Ascending aorta (tissue), 2 donors: ENCODE data around the gene SLC25A22. TPM values are rescaled to one million over a fixed set of nuclear protein-coding genes. Genes with fewer than 3 reads are reported as not detected.

Experiments
- DNase-seq, 2 donors: peaks; one replicate each; pipeline ENCODE4 v3.0.0-alpha.2; 2019; ENCODE audit warnings: low spot score in 2 of 2
- H3K27ac ChIP-seq, 2 donors: fragments of 200-600 bp; sonication (generic); one replicate each; pipeline ENCODE4 v1.5.1; 2016 to 2017; ENCODE audit warnings: mild to moderate bottlenecking in 1 of 2
- H3K27me3 ChIP-seq: fragments of 200-600 bp; sonication (generic); one replicate; pipeline ENCODE4 v1.5.1; 2017
- H3K36me3 ChIP-seq, 2 donors: fragments of 200-600 bp; sonication (generic); one replicate each; pipeline ENCODE4 v1.5.1; 2016
- H3K4me1 ChIP-seq, 2 donors: fragments of 200-600 bp; sonication (generic); one replicate each; pipeline ENCODE4 v1.5.1; 2016 to 2017; ENCODE audit warnings: mild to moderate bottlenecking in 1 of 2
- H3K4me3 ChIP-seq, 2 donors: fragments of 200-600 bp; sonication (generic); one replicate each; pipeline ENCODE4 v1.5.1; 2016 to 2017; ENCODE audit warnings: mild to moderate bottlenecking in 1 of 2
- H3K9me3 ChIP-seq, 2 donors: fragments of 200-600 bp; sonication (generic); one replicate each; pipeline ENCODE4 v1.5.1; 2016
- intact Hi-C: fragments of 100-400 bp; cut with DNase I; formaldehyde crosslinking; loops from one replicate; pipeline ENCODE4 v1.15.1; 2023
- total RNA-seq: library from RNA; depleted of rRNA; stranded (reverse); fragments of >200 nt; gene quantifications from one replicate; pipeline ENCODE4 v1.1.0, GENCODE V29; 2016
- TF ChIP-seq, protein P1 (sequence below), 3 experiments: fragments of 200-600 bp in 2 of 3; fragments of 450-650 bp in 1 of 3; sonication (generic) in 2 of 3; IDR thresholded peaks; one replicate each; pipeline ENCODE4 v1.5.1; 2016 to 2019; ENCODE audit warnings: antibody characterized with exemption in 3 of 3, mild to moderate bottlenecking in 1 of 3, moderate library complexity in 1 of 3

SLC25A22 gene
- total RNA-seq, 1 donor from 2014 or later: 5.6 TPM

- intact Hi-C loops: no loop called here
- peaks cover 3% of the 10 kb centered on the region for H3K27me3 ChIP-seq
- no peak overlapping the region for H3K4me3 ChIP-seq
- TF ChIP-seq, protein P1, sequence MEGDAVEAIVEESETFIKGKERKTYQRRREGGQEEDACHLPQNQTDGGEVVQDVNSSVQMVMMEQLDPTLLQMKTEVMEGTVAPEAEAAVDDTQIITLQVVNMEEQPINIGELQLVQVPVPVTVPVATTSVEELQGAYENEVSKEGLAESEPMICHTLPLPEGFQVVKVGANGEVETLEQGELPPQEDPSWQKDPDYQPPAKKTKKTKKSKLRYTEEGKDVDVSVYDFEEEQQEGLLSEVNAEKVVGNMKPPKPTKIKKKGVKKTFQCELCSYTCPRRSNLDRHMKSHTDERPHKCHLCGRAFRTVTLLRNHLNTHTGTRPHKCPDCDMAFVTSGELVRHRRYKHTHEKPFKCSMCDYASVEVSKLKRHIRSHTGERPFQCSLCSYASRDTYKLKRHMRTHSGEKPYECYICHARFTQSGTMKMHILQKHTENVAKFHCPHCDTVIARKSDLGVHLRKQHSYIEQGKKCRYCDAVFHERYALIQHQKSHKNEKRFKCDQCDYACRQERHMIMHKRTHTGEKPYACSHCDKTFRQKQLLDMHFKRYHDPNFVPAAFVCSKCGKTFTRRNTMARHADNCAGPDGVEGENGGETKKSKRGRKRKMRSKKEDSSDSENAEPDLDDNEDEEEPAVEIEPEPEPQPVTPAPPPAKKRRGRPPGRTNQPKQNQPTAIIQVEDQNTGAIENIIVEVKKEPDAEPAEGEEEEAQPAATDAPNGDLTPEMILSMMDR (IDR thresholded peaks at IDR 0.05): no peak
- H3K36me3 ChIP-seq: peaks cover 0 to 1% of the 10 kb centered on the region in 2 donors
- DNase-seq: no peak
- H3K9me3 ChIP-seq: no peaks in the 10 kb centered on the region
- H3K4me1 ChIP-seq: peaks cover 0 to 4% of the 10 kb centered on the region in 2 donors
- H3K27ac ChIP-seq: no peak overlapping the region
These were observed 10.0 kb downstream of the SLC25A22 start for GRCh38 chr11:788009-788640.

GRCh38 chr11:787084-787675 is 10.9 kb downstream of the SLC25A22 start:
- H3K36me3 ChIP-seq: no peaks in the 10 kb centered on the region
- H3K27me3 ChIP-seq: peaks cover 3% of the 10 kb centered on the region
- no peak overlapping the region for H3K4me3 ChIP-seq
- TF ChIP-seq, protein P1 (IDR thresholded peaks at IDR 0.05): no peak
- DNase-seq: no peak
- intact Hi-C loops: no loop called here
- no peaks in the 10 kb centered on the region for H3K9me3 ChIP-seq
- H3K27ac ChIP-seq: no peak overlapping the region
- peaks cover 0 to 6% of the 10 kb centered on the region in 2 donors for H3K4me1 ChIP-seq

DNA sequence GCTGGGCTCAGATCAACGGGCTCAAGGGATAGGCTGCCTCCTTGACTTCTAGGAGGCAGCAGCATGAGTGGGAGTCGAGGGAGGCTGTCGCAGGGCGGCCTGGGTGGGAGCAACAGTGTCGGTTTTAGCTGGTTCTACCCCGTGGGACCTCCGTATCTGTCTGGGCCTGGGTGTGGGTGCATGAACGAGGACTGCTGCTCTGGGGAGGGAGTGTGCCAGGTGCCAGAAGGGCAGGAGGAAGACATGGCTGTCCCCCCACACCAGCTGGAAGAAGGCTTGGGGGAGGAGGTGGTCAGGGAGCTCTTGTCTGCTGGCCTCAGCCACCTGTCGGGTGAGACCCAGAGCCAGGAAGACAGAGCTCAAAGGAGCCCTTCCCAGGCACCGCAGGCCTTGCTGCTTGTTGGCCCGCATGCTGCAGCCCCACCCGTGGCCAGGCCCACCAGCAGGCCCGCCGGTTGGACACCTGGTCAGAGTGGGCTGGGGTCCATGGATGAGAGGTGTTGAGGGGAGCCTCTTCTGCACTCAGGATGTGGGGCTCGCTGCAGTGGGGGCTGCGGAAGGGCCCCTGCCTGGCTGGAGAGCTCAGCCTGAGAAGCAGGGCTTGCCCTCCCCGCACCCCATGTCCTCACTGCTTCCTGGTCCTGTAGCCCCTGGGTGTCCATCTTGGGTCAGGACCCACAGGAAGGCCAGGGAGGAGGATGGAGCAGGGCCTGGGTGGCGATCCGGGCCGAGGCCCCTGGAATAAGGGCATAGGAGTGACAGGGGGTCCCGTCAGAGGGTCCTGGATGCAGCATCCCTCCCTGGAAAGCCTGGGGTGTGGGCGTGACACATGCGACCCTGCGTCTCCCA is 11.6 kb downstream of the SLC25A22 start:
- Histone ChIP-seq H3K36me3 (no peaks in the 10 kb centered on the region), H3K4me3 (no peak overlapping the region)
- intact Hi-C loops: no loop called here

GRCh38 chr11:783581-784015 is 14.5 kb downstream of the SLC25A22 start:
- intact Hi-C loops: no loop called here
- TF ChIP-seq, protein P1 (IDR thresholded peaks at IDR 0.05): peak; percentile 58 to 76 (median 61)
- H3K4me1 ChIP-seq: peaks cover 0 to 8% of the 10 kb centered on the region in 2 donors
- H3K27ac ChIP-seq: peak overlapping the region; percentile 13 to 20
- peaks cover 3% of the 10 kb centered on the region for H3K27me3 ChIP-seq
- no peaks in the 10 kb centered on the region for H3K9me3 ChIP-seq
- H3K4me3 ChIP-seq: peak overlapping the region in 1 of 2 donors; percentile 17
- peak; percentile 22 to 83 for DNase-seq
- H3K36me3 ChIP-seq: no peaks in the 10 kb centered on the region

More for the DNA sequence above, 11.6 kb downstream of the SLC25A22 start:
- peaks cover 0 to 6% of the 10 kb centered on the region in 2 donors for H3K4me1 ChIP-seq
- peaks cover 3% of the 10 kb centered on the region for H3K27me3 ChIP-seq
- no peak for DNase-seq
- H3K9me3 ChIP-seq: no peaks in the 10 kb centered on the region
- TF ChIP-seq, protein P1 (IDR thresholded peaks at IDR 0.05): no peak
- no peak overlapping the region for H3K27ac ChIP-seq

DNA sequence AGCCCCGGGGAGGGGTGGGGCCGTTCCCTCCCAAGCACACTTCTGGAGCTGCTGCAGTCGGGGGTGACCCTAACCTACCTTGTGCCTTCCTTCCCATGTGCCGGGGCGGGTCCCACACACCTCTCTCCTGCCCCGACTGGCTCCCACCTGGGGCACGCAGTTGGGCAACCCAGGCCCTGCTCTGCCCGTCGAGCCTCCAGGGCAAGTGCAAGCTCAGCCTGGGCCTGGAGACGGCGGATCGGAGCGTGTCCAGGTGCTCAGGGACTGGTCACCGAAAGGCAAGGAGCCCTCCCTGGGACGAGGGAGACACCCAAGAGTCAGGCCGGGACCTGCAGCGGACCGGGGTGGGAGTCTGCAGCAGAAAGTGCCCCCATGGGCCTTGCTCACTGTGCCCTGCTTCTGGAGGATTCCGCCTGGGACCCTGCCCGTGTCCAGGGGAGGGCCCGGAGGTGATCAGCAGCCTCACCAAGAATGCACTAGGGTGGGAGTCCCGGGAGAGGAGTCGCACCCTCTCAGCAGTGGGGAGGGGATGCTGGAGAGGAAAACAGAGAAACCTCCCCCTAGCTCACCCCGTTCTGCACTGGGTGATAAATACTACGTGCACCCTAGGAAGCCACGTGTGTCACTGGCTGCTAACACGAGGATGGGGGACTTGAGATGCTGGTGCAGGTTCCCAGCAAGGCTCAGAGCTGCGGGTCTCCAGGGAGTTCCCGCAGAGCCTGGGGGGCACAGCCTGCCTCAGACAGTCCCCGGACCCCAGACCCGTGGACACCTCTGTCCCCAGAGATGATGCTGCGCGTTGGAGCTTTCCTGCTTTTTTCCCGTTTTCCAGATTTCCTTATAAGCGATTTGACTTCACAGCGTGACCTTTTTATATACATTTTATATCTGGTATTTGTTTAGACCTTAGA is 15.6 kb downstream of the SLC25A22 start:
- no peak overlapping the region for H3K27ac ChIP-seq
- H3K36me3 ChIP-seq: no peaks in the 10 kb centered on the region
- peaks cover 0 to 14% of the 10 kb centered on the region in 2 donors for H3K4me1 ChIP-seq
- no peak for DNase-seq
- intact Hi-C loops: no loop called here
- H3K27me3 ChIP-seq: no peaks in the 10 kb centered on the region
- no peak overlapping the region for H3K4me3 ChIP-seq
- TF ChIP-seq, protein P1 (IDR thresholded peaks at IDR 0.05): no peak
- H3K9me3 ChIP-seq: no peaks in the 10 kb centered on the region
